Cardiac muscle cell (in vitro differentiated cells and primary cell): ENCODE data around the gene FOXRED1. TPM values are rescaled to one million over a fixed set of nuclear protein-coding genes. Genes with fewer than 3 reads are reported as not detected.

Source experiments
- DNase-seq, 2 donors: peaks; one replicate each; pipeline versions ENCODE4 v3.0.0 to v3.0.0-alpha.2; 2010 to 2017; ENCODE audit warnings: low read depth in 1 of 2, low spot score in 1 of 2
- H3K27ac ChIP-seq: fragments of 200-600 bp; sonication (generic); 2 replicates; pipeline ENCODE4 v1.5.1; 2016
- H3K27me3 ChIP-seq: fragments of 200-600 bp; sonication (generic); 2 replicates; pipeline ENCODE4 v1.6.0; 2016; ENCODE audit warnings: control low read depth
- H3K36me3 ChIP-seq: fragments of 200-600 bp; sonication (generic); 2 replicates; pipeline ENCODE4 v1.5.1; 2016; ENCODE audit warnings: control low read depth
- H3K4me1 ChIP-seq: fragments of 200-600 bp; sonication (generic); 2 replicates; pipeline ENCODE4 v1.8.1; 2017; ENCODE audit warnings: low read depth, mild to moderate bottlenecking, mixed run types
- H3K4me3 ChIP-seq: fragments of 200-600 bp; sonication (generic); 2 replicates; pipeline ENCODE4 v1.5.1; 2016; ENCODE audit warnings: mild to moderate bottlenecking
- H3K9me3 ChIP-seq: fragments of 200-600 bp; sonication (generic); 2 replicates; pipeline ENCODE4 v1.5.1; 2017; ENCODE audit warnings: low read depth, mild to moderate bottlenecking, control low read depth
- polyA plus RNA-seq: library from polyadenylated mRNA; unstranded; fragments of >200 nt; fragmentation: Nextera tagmentation; extraction: Ambion mirVana; gene quantifications from 2 replicates; pipeline ENCODE4 v1.2.1, GENCODE V29; 2016
- total RNA-seq: library from RNA; depleted of rRNA; stranded (reverse); fragments of >200 nt; gene quantifications from 2 replicates; pipeline ENCODE4 v1.2.3, GENCODE V29; 2016
- TF ChIP-seq, protein P1 (sequence below): IDR thresholded peaks from 2 replicates; pipeline ENCODE4 v1.5.1; 2012; ENCODE audit warnings: low read depth, mild to moderate bottlenecking, low read length

FOXRED1 gene
- total and polyA plus RNA-seq, 2 experiments from 2014 or later = 38.5 to 68.5 TPM

GRCh38 chr11:126319374-126319740, 50.4 kb downstream of the FOXRED1 start:
- no peak for DNase-seq
- Histone ChIP-seq H3K4me3 (no peak overlapping the region), H3K27me3 (no peaks in the 10 kb centered on the region), H3K36me3 (no peaks in the 10 kb centered on the region), H3K27ac (no peak overlapping the region), H3K4me1 (no peaks in the 10 kb centered on the region), H3K9me3 (no peaks in the 10 kb centered on the region)
- TF ChIP-seq, protein P1, sequence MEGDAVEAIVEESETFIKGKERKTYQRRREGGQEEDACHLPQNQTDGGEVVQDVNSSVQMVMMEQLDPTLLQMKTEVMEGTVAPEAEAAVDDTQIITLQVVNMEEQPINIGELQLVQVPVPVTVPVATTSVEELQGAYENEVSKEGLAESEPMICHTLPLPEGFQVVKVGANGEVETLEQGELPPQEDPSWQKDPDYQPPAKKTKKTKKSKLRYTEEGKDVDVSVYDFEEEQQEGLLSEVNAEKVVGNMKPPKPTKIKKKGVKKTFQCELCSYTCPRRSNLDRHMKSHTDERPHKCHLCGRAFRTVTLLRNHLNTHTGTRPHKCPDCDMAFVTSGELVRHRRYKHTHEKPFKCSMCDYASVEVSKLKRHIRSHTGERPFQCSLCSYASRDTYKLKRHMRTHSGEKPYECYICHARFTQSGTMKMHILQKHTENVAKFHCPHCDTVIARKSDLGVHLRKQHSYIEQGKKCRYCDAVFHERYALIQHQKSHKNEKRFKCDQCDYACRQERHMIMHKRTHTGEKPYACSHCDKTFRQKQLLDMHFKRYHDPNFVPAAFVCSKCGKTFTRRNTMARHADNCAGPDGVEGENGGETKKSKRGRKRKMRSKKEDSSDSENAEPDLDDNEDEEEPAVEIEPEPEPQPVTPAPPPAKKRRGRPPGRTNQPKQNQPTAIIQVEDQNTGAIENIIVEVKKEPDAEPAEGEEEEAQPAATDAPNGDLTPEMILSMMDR = no peak

DNA sequence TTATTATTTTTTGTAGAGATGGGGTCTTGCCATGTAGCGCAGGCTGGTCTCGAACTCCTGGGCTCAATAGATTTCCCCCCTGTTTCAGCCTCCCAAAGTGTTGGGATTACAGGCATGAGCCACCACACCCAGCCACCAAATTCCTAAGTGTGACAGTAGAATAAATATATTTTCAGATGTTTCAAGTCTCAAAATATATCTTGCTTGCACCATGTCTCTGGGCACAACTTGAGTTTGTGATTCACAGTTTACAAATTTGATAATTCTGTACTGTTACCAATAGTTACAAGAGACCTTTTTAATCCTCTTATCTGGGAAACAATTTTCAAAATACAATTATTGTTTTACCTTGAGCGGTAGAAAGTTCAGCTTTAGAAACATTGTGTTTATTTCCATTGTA, 54.0 kb downstream of the FOXRED1 start:
- no peaks in the 10 kb centered on the region for H3K27me3 ChIP-seq
- no peaks in the 10 kb centered on the region for H3K9me3 ChIP-seq
- no peak for DNase-seq
- TF ChIP-seq, protein P1 = no peak
- no peak overlapping the region for H3K4me3 ChIP-seq
- H3K27ac ChIP-seq = no peak overlapping the region
- no peaks in the 10 kb centered on the region for H3K36me3 ChIP-seq
- no peaks in the 10 kb centered on the region for H3K4me1 ChIP-seq

GRCh38 chr11:126327281-126328000, 58.5 kb downstream of the FOXRED1 start:
- Histone ChIP-seq H3K27me3 (no peaks in the 10 kb centered on the region), H3K36me3 (no peaks in the 10 kb centered on the region), H3K4me3 (no peak overlapping the region), H3K9me3 (no peaks in the 10 kb centered on the region), H3K27ac (no peak overlapping the region), H3K4me1 (no peaks in the 10 kb centered on the region)
- DNase-seq = no peak
- TF ChIP-seq, protein P1 = no peak

Other genes with a start within 250 kb of the FOXRED1 start
- 13.3 and 17.3 TPM in 2 replicates for gene CDON, start 206.3 kb upstream of the FOXRED1 start, total RNA-seq
- gene CDON, start 206.3 kb upstream of the FOXRED1 start, polyA plus RNA-seq = 5.5 and 5.7 TPM in 2 replicates
- 21.0 and 36.5 TPM in 2 replicates for gene RPUSD4, start 57.5 kb upstream of the FOXRED1 start, total RNA-seq
- gene RPUSD4, start 57.5 kb upstream of the FOXRED1 start, polyA plus RNA-seq = 15.2 and 21.2 TPM in 2 replicates
- gene FAM118B, start 57.4 kb upstream of the FOXRED1 start, total RNA-seq = 13.7 and 22.7 TPM in 2 replicates
- gene FAM118B, start 57.4 kb upstream of the FOXRED1 start, polyA plus RNA-seq = 29.4 and 33.9 TPM in 2 replicates
- gene SRPRA, start 259 bp upstream of the FOXRED1 start, total RNA-seq = 42.9 and 60.2 TPM in 2 replicates
- 62.1 and 76.6 TPM in 2 replicates for gene SRPRA, start 259 bp upstream of the FOXRED1 start, polyA plus RNA-seq
- gene TIRAP, start 13.9 kb downstream of the FOXRED1 start, total RNA-seq = 4.2 and 6.7 TPM in 2 replicates
- 2.4 and 4.9 TPM in 2 replicates for gene TIRAP, start 13.9 kb downstream of the FOXRED1 start, polyA plus RNA-seq
- gene DCPS, start 34.9 kb downstream of the FOXRED1 start, total RNA-seq = 13.1 and 16.5 TPM in 2 replicates
- 27.0 and 27.4 TPM in 2 replicates for gene DCPS, start 34.9 kb downstream of the FOXRED1 start, polyA plus RNA-seq
- 21.4 and 25.6 TPM in 2 replicates for gene ST3GAL4, start 86.5 kb downstream of the FOXRED1 start, total RNA-seq
- gene ST3GAL4, start 86.5 kb downstream of the FOXRED1 start, polyA plus RNA-seq = 19.1 and 28.6 TPM in 2 replicates